ENCODE results near the gene SPAG16. TPM values are rescaled to one million over a fixed set of nuclear protein-coding genes. Genes with fewer than 3 reads are reported as not detected.
"Not testable (repeated sequence)": the region's sequence is repeated elsewhere in the genome, so short reads cannot be mapped to it uniquely, and the experiment has no call there.

Gene SPAG16
- total RNA-seq, 1 donor from 2014 or later, result 19.8 TPM

DNA sequence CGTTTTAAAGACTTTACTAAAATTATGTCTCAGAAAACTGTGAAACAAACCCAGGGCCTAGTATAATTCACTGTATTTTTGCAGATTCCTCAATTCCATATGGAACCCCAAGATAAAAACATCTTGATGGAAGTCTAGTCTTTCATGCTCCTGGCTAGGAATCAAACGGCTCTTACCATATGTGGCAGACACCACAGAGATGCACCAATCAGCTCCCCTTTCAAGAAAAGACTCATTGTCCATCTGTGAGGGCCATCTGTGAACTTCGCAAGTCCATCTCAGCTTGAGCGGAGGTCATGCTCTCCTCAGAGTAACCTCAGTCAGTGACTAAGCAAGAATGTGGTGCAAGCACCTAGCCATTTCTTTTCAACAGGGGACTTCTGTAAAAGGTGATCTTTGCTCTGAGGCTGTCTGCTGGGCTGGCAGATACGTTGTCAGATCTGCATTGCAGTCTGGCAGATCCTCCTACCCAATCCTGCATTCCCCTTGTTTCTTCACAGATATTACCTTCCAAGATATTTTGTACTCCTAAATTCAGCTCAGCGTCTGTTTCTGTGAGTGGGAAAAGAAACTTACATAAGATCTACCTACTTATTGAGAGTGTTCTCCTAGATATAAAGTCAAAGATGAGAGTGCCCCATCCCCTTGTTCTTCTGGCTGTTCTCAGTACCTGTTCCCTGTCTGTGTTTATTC, 419.3 kb downstream of the SPAG16 start:
- ATAC-seq, result no peak

DNA sequence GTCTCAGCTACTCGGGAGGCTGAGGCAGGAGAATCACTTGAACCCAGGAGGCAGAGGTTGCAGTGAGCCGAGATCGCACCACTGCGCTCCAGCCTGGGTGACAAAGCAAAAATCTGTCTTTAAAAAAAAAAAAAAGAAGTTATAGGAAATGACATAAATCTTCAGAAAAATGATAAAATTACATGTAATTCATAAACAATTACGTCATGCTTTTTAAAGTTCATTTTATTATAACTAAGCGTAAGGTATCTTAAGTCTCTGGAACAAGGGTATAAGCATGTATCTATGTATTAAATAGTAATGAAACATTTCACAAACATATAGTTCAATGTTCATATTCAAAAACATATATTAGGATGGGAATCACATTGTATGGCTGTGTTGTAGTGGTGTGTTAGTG, 425.9 kb downstream of the SPAG16 start:
- ATAC-seq, result no peak

DNA sequence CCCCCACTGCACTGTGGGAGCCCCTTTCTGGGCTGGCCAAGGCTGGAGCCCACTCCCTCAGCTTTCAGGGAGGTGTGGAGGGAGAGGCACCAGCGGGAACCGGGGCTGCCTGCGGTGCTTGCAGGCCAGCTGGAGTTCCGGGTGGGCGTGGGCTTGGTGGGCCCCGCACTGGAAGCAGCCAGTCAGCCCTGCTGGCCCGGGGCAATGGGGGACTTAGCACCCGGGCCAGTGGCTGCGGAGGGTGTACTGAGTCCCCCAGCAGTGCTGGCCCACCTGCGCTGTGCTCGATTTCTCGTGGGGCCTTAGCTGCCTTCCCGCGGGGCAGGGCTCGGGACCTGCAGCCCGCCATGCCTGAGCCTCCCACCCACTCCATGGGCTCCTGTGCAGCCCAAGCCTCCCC, 434.1 kb downstream of the SPAG16 start:
- ATAC-seq, result not testable (repeated sequence)

DNA sequence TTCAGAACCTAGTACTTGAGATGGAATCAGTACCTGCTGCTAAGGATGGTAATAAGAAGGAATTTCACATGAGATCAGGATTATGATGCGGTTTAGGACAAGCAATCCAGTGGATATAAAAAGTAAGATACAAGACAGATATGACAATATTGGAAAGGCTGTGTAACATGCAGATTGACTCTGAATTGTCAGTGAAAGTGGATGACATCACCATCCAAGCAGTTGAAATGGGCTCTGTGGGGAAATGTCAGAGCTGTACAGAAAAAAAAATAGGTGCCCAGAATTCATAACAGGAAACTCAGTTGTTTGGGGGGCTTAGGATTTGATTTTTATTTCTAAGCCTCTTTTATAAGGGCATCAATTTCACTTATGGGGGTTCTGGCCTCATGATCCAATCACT, 438.3 kb downstream of the SPAG16 start:
- no peak for ATAC-seq

DNA sequence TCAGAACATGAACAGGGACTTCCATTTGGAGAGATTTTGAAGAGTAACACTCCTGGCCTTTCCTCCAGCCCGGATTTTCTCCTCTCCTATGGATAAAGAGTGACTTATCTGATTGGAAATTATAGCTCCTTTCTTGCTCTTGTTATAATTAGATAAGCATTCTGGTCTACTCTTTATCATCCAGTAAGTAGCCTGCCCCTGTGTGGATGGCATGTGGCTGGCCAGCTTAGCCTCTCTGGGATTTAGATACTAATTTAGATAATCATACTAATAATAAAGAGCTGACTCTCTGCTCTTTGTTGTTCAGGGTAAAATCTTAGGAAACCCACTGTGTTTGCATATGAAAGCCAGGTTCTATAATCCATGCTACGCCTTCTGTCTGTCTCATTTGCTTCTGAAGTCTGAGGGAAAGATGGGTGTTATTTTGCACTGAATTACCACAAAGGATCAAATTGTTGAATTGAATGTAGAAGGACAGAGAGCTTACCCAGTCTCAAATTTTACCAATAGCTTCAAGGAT, 438.8 kb downstream of the SPAG16 start:
- no peak for ATAC-seq

DNA sequence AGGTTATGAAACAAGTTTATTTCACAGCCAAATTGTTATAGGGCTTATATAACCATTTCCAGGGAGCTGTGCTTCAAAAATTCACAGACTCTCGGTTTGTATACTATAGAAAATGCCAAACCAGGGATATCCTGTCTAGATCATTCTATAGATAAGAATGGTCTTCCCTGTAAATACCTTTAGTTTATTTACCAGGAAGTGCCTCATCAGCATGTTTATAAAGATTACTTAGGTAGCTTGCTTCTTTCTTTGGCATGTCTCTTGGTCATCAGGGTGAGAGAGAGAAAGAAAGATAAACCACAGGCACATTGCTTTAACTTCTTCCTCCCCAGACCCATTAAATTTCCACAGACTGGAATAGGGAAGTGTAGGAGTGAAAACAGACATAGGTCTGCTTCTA, 439.4 kb downstream of the SPAG16 start:
- no peak for ATAC-seq

DNA sequence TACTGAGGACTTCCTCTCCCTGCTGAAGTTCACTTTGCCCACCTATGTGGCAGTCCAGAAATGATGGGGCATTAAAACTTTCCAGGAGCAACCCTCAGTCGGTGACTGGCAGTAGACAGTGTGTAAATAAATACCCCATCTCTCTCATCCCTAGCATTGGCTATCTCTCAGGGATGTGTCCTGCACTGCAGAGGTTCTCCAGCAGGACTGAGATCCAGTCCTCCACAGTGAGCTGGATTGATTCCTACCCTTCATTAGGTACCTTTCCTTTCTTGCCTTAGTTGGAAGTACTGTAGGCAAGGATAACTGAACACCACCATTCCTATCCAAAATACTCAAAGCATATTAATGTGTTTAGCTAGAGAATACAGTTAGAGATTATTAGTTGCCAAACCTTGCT, 441.8 kb downstream of the SPAG16 start:
- no peak for ATAC-seq

DNA sequence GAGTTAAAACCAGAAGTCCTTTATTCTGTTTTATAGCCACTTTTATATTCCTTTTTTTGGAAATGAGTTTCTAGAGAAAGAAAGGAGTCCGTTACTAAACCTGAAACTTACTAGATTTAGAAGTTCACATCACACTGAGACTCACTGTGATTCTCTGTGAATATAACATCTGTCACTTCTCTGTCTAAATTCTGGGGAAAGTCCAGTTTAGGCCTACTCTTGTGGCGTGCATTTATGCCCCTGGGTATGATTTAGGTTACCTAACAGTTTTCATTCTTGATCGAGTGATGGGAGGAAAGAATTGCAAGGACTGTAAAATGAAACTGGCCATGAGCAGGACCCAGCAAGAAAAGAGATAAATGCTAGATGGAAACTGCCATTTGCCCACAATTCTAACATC, 449.6 kb downstream of the SPAG16 start:
- ATAC-seq, result no peak

DNA sequence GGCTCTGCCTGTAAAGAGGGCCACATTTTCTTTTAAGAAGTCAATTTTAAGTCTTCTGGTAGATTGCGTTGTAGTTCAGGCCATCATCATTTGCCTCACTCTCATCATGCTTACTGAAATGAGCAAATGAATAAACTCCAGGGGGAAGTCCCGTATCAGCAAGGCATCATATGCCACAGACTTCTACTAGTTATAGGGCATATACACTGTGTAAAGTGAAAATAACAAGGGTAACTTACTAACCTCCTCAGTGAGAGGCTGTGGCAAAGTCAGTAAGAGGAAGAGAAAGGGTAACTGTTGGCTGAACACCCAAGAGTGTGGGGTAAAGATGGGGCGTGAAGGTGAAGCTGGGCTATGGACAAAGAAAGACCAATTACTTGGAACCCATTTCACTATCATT, 456.2 kb downstream of the SPAG16 start:
- ATAC-seq, result no peak

DNA sequence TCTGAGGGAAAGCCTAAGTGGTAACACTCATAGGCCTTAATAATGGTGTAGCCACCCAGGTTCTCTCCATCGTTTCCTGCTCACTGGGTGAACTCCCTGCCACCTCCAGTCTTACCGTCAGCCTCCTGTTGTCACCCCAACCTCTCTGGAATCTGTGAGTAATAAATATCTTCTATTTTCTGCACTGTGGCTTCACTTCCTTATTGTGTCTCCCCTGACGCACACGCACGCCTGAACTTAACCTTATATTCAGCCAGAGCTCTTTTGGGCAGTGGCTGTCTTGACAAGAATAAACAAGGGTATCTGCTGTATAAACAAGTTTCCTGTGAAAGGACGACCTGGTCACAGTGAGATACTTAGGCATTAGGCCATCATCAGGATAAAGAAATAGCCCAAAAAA, 467.2 kb downstream of the SPAG16 start:
- ATAC-seq, result peak; percentile 55

DNA sequence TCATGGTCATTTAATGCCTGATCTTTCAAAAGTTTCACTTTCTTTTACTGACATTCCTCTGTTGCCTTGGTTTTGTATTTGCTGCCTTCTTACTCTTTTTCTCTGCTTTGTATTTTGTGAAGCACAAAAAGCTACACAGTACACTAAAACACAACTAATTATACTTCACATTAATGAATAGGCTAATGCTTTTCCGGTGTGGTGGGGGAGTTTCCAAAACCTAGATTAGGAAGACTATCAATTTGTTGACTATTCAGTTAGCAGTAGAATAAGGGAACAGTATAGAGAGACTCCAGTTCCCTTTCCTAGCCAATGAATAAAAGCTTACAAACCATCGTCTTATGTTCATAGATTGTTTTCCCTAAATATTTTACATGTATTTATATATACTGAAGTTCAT, 468.3 kb downstream of the SPAG16 start:
- no peak for ATAC-seq

DNA sequence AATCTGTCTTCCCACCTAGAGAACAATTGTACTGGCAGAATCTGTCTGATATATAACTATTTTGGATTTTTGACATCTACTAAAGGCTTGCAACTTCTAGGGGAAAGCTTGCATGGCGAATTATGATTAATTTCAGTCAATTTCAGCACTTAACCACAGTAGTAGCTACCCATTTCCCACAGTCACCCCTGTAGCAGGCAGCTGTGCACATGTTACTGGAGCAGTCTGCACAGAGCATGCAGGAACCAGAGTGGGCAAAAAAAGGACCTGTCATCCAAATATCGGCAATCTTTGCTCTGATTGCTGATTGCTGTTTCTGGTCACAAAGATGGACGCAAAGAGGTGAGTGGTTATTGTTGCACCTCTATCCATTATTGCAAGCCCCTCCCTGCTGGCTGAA, 473.3 kb downstream of the SPAG16 start:
- ATAC-seq, result no peak

DNA sequence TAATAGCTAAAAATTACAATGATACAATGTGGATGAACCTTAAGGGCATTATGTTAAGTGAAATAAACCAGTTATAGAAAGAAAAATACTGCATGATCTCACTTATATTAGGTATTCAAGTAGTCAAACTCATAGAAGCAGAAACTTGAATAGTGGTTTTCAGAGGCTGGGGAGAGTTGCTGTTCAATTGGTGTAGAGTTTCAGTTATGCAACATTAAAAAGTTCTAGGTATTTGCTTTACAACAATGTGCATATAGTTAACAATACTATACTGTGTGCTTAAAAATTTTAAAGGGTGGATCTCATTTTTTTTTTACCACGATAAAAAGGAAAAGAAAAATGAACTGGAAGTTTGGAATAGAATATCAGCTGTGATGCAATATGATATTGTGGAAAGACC, 479.1 kb downstream of the SPAG16 start:
- ATAC-seq, result no peak

DNA sequence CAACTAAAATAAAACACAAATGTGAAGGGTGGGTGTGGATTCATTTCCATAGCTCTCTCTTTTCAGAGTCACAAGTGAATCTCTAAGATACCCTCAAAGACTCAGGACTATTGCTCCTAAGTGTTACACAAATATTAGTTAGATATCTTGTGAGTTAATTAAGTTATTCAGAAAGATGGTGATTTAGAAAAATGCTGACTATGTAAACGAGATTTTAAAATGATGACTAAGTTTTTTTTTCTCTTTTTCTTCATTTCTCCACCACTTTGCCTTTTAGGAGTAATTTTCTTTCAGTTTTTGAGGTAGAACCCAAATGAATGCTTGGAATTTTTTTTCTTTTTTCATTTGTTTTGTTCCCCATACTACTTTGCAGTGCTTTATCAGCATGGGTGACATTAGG, 479.7 kb downstream of the SPAG16 start:
- ATAC-seq, result no peak

DNA sequence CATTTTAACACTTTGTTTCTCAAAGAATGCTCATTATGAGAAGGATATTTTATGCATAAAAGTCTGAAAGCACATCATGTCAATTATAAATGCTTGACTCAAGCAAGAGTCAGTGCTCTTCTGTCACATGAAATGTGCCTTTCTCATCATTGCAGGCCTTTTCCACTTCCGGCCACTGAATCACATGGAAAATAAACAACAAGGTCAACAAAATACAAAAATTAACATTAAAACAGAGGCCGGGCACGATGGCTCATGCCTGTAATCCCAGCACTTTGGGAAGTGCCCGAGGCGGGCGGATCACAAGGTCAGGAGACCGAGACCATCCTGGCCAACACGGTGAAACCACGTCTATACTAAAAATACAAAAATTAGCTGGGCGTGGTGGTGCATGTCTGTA, 480.6 kb downstream of the SPAG16 start:
- ATAC-seq, result no peak

DNA sequence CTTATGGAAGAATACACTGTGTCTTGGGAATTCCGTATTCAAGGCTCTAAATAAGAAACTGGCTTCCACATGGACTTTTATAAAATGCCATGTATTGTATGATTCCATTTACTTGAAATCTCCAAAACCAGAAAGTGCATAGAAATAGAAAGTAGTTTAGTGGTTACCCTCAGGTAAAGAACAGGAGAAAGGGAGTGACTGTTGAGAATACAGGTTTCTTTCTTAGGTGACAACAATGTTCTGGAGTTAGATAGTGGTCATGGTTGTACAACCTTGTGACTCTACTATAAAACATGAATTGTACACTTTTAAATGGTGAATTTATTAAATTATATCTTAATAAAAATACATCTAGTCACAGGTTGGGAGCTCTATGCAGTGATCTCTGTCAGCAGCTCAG, 481.8 kb downstream of the SPAG16 start:
- ATAC-seq, result no peak

DNA sequence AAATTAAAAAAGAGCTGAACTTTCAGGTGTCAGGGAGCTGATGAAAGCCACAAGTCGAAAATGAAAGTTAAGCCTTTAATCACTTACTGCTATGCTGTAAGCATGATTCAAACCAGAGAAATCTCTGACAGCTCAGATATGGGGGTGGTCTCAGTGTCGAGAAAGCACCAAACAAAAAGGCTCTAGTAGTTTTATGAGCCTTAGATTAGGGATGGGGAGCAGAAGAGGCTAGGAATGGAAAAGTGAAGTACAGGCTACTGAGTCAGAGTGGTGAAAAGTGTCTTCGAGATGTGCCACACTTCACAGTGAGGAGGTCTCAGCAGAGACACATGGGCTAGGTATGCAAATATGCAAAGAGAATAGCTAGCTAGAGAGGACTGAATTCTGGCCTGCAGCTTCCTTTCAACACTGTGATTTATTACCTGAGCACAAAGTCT, 482.2 kb downstream of the SPAG16 start:
- ATAC-seq, result no peak

DNA sequence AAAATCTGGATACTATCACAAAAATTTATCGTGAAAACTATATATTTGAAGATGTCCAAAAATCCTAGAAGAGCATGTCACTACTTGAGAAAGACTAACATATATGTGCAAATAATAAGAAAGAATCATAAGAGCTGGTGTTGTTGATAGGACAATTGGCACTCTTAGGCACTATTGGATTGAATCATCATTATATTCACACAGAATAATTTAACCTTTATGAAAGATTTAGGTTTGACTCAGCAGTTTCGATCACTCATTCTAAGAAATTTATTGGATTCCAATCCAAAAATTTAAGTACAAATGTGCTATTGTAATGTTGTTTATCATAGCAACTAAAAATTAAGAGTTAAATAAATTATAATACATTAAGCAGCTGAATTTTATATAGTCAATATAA, 503.6 kb downstream of the SPAG16 start:
- no peak for ATAC-seq

DNA sequence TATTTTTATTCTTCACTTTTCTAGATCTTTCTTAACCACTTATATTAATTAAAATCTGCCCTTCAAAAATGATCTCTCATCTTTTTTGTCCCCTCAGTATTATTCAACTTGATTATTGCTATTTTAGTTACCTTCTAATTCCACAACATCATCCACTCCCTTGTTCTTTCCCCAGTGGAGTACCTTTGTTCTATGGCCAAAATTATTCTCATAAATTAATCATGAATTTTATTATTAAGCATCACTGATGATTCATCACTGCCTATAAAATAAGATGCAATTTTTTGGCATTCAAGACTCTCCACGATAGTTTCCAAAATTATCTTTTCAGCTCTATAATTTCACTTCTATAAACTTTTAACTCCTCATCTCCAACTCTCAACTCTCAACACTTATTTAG, 505.7 kb downstream of the SPAG16 start:
- no peak for ATAC-seq

DNA sequence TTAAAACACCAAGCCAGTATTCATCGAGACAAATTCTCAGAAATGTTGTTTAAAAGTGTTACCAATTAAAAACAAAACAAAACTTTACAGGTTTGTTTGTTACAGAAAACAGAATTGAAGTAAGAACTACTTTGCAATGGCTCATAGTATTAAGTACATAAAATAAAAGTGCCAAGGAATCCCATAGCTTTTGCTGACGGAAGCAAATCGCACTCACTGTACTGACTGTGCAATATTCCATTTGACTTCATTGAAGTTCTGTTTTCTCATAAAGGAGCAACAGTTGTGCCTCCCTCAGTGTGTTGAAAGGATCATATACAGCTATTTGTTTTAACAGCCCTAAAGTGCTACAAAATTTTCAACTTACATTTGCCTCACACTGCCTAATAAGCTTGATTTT, 507.8 kb downstream of the SPAG16 start:
- ATAC-seq, result no peak

DNA sequence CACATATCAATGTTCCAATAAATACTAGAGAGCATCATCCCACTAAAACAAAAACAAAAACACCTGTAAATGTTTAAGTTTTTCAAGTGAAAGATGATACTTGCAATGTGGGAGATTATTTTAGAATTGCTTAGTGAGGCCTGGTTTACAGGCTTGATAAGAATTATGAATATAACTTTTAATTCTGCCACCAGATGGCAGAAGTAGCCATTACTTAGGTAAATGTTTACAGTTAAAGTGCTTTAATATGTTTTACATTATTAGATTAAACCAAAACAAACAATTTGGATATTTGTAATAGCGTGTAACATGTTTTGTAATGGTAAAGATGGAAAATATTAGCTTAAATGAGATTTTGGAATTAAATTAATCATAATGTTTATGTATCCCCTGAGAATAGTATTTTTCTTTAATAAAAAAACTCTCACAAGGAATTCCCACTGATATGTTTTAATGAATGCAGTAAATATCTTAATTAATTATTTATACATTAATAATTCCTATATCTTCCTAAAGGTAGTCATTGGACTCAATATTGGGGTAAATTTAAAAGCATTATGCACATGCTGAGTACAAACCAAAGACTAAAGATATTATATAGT, 522.0 kb downstream of the SPAG16 start:
- ATAC-seq, result no peak

DNA sequence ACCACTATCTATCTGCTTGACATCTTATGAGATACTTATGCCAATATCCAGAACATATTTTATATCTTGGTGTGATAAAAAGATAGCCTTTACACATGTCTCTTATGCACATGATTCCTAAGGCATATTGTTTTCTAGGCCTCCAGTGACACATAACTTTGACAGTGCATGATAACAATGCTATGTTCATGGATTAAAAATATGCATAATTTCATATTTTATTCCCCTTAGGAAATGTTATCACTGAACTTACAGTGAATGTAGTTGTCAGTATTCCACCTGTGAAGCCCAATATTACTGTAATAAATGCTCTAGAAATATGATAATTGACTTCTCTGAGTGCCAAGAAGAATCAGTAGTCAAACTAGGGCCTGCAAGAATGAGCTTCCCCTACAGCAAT, 532.3 kb downstream of the SPAG16 start:
- ATAC-seq, result no peak

DNA sequence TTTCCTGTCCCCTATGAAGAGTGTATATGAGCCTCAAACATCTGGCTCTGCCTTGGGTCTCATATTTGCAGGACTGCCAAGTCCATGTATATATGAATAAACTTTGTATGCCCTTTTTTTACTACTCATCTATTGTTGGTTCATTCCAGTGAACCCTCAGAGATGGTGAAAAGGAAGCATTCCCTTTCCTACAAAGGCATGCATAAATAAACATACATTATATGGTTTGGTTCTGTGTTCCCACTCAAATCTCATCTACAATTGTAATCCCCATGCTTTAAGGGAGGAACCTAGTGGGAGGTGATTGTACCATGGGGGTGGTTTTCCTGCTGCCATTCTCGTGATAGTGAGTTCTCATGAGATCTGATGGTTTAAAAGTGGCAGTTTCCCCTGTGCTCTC, 534.2 kb downstream of the SPAG16 start:
- no peak for ATAC-seq

DNA sequence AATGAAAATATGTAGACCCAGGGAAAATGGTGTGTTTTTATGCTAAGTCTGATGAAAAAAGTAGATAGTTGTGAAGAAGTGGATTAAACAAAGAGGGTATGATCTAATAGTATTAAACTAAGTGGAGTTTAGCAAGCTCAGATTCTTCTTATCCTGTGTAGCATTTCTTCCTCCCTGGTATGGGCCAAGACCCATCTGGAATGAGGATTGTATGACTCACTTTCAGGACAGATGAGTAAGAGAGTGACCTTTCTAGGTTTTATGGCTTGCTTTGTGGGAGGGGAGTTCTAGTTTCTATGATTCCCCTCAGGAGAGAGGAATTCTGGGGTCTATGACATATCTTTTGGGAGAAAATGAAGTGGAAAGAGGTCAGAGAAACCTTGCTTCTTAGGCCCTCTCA, 550.1 kb downstream of the SPAG16 start:
- no peak for ATAC-seq

DNA sequence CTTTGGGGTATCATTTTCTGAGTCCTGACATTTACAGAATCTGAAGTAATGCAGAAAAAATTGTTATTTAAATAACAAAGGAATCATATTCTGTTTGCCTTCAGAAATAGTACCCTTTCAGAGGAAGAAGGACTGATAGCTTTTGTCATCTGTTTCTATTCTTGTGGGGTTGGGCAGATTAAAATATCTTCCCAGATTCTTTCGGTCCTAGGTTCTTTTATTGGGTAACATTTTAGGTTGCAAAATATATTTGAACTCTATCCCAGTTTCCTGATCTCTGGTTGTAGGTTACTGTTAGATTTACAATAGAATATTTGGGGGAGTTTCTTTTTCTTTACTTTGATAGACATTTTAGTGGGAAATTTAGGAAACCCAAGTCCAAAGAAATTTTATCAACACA, 550.5 kb downstream of the SPAG16 start:
- ATAC-seq, result no peak
